ENCODE data around the gene AMACR.

The AMACR gene

DNA sequence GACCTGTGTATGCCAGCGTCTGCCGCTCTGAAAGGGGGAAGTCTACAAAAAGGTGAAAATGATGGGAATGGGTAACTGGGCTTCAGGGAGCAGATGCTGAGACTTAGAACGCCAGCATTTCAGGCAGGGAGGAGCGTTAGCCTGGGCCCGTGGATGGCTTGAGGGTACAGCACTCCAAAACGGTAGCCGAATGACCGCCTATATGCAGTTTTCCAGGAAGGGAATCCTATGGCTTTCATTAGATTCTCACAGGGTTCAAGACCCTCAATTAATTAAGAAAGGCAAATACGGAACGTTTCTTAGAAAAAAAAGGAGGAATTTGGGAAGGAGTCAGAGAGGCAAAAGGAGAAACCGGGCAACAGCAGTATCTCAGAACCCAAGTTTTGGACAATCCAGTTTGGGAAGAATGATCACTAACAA is 639 bp downstream of the AMACR start:
- no peak for DNase-seq (ENCODE audit: low read depth in 2 of 2)

DNA sequence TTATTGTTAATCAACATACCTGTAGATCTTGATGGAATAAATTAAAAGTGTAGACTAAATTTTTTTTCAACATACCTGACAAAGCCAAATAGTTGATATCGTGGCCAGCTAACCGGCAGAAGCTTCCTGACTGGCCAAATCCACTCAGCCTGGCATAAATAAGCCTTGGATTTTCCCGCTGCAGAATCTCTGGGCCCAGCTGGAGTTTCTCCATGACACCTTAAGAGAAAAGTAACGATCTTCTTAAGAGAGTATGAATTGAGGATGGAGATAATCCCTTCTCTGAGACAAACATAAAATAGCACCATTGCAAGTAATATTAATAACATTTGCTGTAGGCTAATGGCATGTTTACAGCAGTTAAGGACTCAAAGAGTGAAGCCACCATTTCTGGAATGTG is 2.2 kb downstream of the AMACR start:
- no peak for DNase-seq (ENCODE audit: low read depth in 2 of 2)

DNA sequence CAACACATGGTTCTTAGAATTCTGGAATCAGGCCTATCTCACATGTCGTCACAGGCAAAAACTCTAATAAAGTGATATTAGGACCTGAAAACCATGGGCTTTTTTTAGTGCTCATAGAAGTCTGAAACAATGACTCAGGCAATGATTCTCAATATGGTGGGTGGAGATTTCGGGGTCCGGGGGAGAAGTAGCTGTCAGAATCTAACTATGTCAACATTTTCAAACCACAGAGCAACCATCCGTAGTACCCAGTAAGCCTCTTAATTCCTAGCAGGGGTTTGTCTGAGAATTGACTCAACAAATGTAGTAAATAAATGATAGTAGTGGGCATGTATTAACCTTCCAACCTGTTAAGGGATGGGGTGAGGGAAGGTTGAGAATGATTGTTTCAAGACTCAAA is 2.6 kb downstream of the AMACR start:
- no peak for DNase-seq (ENCODE audit: low read depth in 2 of 2)

DNA sequence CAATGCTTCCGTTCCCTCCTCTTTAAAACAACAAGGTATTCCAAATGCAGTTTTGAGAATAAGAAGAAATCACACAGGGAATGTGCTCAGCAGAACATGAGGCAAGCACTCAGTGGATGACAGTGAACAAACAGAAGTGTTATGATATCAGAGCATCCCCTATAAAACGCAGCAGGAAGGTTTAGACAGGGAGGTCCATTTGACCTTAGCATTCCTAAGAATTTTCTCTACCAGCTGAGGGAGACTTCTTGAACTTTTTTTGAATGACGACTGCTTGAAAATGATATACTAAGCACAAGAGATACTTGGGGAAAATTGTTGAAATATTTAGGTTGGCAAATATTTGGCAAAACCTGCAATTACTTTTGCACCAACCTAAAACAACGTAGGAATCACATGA is 3.9 kb downstream of the AMACR start:
- DNase-seq (ENCODE audit: low read depth in 2 of 2): no peak

DNA sequence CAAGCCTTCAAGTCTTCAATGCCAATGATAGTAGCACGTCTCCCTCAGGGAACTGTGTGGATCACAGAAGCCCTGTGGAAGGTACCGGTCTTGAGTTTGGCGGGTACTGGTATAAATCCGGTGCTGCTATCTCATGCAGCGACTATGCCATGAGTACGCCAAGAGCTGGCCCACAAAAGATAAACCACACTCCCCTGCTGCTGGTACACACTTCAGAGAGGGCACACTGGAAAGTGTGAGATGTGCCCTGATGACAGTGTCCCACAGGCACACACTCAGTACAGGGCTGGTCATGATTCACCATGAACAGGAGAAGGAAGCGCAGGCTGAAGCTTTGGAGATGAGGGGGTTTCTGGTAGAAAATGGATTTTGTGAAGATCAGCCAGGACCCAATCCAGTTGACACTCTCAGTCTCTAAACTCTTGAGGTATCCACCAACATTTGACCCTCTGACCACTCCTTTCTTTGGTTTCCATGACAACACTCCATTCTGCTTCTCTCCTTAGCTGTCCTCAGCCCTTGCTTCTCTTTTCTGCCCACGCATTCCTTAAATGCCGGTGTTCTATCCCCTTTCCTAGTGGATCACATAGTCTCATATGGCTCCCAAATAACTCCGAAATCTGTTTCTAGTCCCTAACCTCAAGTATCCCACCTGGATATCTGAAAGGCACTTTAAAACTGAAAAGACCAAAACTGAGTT is 5.1 kb downstream of the AMACR start:
- DNase-seq (ENCODE audit: low read depth in 2 of 2): no peak

DNA sequence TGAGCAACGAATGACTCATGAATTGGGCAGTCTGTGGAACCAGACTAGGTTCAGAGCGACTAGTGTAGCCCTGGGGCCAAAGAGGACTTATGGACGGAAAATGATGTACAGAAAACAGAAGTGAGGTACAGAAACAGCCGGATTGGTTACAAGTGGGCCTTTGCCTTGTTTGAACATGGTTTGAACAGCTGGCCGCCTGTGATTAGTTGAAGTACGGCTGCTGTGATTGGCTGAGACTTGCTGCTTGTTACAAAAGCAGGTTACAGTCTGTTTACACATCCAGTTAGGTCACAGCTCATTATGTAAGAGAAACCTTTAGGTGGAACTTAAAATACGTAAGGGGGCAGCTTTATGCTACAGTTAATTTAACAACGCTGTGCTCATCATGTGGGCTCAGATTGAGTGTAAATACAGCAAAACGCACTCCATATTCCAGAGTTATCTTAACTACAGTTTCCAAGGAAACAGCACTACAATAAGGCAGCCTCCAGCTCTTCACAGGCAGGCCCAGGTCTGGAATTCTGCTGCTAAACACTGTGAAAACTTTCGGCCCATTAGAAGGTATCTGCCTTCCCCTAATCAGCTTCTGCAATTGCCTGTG is 6.5 kb downstream of the AMACR start:
- no peak for DNase-seq (ENCODE audit: low read depth in 2 of 2)

DNA sequence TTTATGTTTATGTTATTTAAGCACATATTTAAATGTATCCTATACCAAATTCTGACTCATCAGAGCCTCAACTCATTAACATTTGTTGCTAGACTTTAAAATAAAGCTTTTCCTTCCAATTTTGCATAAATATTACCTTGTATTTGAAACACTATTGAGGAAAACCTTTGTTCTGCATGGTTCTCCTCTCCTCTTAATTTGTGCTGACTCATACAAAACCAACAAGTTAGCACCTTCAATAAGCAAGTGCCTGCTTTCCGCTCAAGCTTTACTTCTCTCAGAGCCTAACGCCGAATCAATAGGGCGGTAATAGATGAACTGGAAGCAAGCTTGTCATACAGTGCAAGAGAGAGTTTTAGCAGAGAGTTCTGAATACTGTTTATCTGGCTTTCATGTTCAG is 7.9 kb downstream of the AMACR start:
- no peak for DNase-seq (ENCODE audit: low read depth in 2 of 2)

DNA sequence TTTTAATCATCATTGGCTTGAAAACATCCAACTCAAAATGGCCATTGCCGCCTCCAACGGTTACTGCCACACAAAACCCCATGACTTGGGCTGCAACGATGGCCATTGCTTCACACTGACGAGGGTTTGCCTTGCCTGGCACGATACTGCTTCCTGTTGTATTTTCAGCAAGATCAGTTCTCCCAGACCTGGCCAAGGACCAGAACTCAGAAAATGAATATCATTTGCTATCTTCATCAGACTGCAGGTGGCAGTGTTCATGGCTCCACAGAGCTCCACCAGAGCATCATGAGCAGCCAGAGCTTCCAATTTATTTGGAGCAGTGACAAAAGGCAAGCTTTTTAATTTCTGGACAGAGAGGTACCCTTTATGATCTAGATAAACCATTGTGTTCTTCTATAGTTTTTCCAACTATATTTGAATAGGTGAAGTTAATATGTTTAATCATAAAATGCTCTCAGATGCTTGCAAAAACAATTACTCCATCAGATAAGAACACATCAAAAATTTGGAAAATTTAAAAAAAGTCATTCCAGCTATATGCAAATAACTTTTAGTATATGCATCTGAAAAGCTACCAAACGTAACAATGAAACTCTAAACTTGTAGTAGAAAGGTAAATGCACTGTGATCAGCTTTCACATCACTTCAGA is 10.4 kb downstream of the AMACR start:
- no peak for DNase-seq (ENCODE audit: low read depth in 2 of 2)

DNA sequence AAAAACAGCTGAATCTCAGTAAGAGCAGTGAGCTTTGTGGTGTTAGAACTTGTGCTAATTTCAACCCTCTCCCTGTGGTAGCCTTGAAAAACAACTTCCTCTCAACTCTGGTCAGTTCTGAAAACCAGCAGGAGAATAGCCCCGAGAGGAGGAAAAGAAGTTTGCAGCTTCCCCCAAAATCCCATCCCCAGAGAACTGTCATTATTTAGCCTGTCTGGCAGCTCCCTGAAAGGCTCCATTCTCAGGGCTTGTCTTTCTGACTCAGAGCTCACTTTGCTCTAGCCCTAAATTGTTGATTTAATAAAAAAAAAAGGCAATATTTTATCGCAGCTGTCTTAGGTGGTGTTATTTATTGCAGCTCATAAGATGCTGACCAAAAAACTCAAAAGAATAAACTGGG is 12.0 kb downstream of the AMACR start:
- no peak for DNase-seq (ENCODE audit: low read depth in 2 of 2)

DNA sequence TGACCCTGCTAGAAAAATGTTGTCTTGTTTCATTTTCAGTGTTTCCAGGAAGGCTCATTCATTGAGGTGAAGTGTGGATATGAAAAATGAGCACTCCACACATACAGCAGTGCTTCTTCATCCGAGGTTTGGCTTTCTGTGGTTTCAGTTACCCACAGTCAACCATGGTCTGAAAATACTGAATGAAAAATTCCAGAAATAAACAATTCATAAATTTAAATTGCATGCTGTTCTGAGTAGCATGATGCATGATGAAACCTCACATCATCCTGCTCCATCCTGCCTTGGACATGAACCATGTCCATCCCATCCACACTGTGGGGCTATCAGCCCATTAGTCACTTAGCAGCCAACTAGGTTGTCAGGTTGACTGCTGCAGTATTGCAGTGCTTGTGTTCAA is 13.0 kb downstream of the AMACR start:
- no peak for DNase-seq (ENCODE audit: low read depth in 2 of 2)

DNA sequence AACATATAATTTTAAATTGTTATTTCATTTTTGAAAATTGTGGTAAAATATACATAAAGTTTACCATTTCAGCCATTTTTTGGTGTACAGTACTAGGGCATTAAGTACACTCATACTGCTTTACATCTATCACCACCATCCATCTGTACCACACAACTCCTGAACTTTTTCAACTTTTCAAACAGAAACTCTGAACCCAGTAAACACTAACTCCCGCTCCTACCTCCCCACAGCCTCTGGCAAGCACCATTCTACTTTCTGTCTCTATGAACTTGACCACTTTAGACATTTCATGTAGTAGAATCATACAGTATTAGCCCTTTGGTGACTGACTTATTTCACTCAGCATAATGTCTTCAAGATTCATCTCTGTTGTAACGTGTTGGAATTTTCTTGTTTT is 15.0 kb downstream of the AMACR start:
- DNase-seq (ENCODE audit: low read depth in 2 of 2): no peak

DNA sequence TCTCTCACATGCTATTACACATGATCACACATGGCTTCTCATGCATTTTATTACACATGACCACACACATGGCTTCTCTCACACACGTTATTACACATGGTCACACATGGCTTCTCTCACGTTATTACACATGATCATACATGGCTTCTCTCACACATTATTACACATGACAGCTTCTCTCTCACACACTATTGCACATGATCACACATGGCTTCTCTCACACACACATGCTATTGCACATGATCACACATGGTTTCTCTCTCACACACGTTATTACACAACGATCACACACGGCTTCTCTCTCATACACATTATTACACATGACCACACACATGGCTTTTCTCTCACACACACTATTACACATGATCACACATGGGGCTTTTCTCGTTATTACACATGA is 22.4 kb downstream of the AMACR start:
- DNase-seq (ENCODE audit: low read depth in 2 of 2): no peak

DNA sequence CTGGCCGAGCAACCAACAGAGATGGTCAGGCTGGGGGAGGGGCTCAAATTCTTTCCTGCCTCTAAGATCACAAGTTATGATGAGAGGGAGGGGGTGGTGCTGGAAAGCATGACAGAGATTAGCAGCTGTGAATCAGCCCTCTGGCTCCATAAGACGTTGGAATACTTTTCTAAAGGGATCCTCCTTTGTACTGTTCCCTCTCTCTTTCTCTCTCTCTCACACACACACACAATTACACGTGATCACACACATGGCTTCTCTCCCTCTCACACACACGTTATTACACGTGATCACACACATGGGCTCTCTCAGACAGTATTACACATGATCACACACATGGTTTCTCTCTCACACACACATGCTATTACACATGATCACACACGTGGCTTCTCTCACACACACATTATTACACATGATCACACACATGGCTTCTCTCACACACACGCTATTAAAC is 23.2 kb downstream of the AMACR start, which contains the start of gene SLC45A2:
Gene SLC45A2 (minus strand): TSS at position 23 of the 454 bp plus-strand sequence. CDS start 110 bp downstream, outside the sequence.
- no peak for DNase-seq (ENCODE audit: low read depth in 2 of 2)

DNA sequence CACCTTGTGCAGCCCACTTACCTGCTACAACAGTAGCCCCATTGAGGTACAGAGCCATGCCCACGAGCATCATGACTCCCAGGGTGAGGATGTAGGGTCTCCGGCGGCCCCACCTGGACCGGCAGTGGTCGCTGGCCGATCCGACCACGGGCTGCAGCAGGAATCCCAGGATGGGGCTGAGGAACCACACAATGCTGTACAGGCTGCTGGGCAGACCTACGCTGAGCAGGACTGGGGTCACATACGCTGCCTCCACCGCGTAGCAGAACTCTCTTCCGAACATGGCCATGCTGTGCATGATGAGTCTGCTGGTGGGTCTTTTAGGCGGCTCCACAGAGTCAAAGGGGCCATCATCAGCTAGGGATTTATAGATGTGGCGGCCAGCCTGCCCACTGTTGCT is 23.7 kb downstream of the AMACR start:
- DNase-seq (ENCODE audit: low read depth in 2 of 2): no peak

DNA sequence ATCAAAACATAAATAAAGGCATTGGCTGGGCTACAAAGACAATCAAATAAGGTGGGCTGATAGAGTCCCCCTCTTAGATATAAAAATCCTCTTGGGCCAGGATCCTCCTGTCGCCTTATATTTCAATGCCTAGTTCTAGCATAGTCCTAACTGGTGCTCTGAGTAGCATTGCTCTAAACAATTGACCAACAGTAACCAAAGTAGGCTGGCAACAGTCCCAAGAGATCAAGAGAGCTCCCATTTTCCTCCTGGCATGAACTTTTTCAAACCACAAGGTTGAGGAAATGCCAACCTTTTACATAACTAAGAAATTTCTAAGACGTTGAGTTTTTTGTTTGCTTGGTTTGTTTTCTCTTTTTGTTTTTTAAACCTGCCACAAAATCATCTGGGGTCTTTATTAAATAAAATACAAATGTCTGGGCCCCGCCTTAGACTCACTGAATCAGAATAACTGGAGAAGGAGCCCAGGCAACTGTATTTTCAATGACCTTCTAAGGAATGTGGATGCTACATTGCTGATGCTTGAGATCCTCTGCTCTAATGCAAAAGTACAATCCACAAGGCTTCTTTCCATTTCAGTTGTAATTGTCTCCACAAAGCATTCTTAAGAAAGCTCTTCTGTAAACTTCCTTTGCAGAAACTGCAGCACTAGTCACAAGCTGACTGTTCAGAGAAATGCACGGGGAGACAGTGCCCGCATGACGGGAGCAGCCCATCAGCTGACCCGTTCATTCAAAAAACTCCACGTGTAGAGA is 26.3 kb downstream of the AMACR start:
- no peak for DNase-seq (ENCODE audit: low read depth in 2 of 2)

DNA sequence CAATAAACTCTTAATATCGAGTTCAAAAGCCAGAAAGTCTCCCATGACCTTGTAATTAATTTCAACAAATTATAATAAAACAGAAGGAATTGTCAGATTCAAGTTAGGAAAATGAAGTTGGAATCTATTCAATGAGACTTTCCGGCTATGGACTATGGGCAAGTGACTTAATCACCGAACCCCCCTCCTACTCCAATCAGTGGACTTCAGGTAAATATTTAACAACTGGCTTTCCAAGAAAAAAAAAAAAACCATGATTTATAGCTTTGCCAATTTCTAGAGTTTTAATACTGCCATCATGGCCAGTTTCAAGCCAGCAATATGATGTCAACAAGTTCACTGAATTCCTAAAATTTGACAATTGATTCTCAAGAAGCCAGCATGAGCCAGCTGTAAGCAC is 27.8 kb downstream of the AMACR start:
- DNase-seq (ENCODE audit: low read depth in 2 of 2): no peak

DNA sequence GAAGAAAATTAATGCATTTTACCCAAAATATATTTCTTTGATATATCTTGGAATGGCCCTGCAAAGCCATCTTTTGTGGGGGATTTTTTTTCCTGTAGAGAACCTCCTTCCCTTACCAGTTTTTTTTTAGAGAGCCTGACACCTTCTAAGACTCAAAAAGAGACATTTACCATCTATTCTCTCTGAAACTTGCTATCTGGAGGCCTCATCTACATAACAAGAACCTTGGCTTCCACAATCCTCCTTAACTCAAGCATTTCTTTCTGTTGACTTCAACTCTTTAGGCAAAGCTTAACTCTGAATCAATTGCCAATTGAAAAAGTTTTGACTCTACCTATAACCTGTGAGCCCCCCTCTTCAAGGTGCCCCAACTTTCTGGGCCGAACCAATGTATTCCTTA is 29.5 kb downstream of the AMACR start:
- no peak for DNase-seq (ENCODE audit: low read depth in 2 of 2)

DNA sequence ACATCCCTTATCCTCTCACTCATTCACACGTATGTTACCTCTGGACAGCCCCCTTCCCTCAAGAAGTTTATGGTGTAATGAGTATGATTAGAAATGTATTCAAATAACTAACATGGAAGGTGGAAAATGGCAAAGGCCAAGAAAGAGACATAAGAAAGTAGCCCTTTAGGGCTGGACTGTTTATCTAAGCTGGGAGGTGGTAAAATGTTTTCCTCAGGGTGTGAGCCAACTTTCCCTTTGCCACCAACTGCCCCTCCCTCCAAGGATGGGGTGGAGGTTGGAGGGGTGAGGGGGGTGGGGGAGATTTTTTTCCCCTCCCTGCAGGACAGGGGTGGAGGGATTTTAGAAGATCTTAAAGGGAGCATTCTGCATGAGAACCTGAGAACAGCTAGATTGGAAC is 31.5 kb downstream of the AMACR start:
- DNase-seq (ENCODE audit: low read depth in 2 of 2): no peak

DNA sequence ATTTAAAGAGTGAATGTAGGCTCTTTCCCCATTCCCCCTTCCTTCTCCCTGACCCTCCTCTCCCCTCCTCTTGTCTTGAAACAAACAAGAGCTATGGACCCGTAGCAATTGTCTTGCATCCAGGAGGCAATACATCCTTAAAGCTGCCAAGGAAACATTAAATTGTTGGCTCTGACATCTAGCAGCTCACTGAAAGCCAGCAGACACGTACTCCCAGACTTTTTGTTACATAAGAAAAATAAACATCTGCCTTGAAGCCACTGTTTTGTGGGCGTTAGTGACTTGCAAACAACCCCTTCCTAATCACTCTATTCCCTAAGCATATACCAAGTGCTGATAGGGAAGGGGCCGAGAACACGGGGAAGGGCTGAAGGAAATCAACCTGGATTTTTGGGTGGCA is 32.0 kb downstream of the AMACR start:
- no peak for DNase-seq (ENCODE audit: low read depth in 2 of 2)

DNA sequence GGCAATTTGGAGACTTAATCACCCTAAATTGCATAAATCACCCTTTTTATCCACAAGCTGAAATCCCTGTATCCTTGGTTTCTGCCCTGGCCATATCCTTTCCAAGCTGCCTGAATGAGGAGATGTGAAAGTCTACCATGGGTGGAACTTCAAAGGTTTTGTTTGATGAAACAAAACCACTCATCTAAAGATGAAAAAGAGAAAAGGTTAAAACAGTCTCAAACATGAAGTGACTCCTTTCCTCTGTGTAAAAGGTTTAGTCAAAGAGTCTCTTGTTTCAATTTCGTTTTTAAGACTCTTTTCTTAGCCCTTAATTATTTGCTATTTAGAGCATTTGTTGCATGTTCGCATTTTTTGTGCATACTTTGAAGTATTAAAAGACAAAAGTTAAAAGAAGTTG is 34.6 kb downstream of the AMACR start:
- no peak for DNase-seq (ENCODE audit: low read depth in 2 of 2)

DNA sequence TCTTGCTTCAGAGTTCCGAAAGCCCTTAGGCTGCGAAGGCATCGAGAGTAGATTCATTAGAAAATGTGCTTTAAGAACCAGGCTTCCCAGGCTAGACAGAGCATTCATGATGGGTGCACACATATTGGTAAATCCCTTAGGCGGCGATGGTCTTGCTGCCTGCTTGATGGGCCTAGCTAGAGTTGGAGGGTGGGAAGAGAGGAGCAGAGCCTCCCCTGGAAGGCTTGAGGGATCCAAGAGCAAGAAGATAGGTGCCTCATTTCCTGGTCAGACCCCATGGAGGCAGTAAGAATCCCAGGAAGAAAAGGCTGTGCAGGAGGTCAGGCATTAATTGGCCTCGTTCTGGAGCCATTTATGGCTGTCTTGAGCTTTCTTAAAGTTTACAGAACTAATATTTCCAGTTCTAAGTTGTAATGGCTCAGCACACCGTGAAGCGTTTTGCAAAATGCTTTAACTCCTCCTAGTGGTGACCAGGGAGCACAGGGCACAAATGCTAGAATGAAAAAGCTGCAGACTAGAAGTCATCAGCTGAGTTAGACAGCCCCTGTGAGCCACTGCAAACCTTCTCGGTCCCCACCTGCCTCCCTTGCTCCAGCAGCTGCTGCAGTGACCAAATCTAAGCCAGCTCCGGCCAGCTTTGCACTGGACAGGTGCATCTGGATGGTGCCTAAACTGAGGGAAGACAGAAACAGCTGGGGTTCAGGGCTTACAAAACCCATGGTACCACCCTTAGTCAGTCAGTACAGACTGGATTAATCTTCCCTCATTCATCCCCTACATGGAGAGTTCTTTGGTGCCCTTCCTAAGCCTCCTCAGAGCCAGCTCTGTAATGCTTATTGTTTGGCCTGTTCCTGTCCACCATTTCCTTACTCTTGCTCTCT is 38.0 kb downstream of the AMACR start:
- no peak for DNase-seq (ENCODE audit: low read depth in 2 of 2)

All from activated CD4-positive, alpha-beta T cell treated with anti-CD3 and anti-CD28 coated beads for 24 hours (primary cell).